Left ventricle myocardium inferior (tissue), 1 donor: Measurements from ENCODE around the gene CTCF. TPM values are rescaled to one million over a fixed set of nuclear protein-coding genes. Genes with fewer than 3 reads are reported as not detected.

Experiments used
- DNase-seq: peaks from one replicate; pipeline ENCODE4 v3.0.0-alpha.2; 2020
- H3K27ac ChIP-seq: fragments of 200-600 bp; replicated peaks from 2 replicates; pipeline ENCODE4 v1.8.0; 2021
- H3K27me3 ChIP-seq: fragments of 200-600 bp; 2 replicates; pipeline ENCODE4 v1.8.0; 2021; ENCODE audit warnings: low read depth
- H3K36me3 ChIP-seq: fragments of 200-600 bp; 2 replicates; pipeline ENCODE4 v1.8.0; 2021
- H3K4me1 ChIP-seq: fragments of 200-600 bp; 2 replicates; pipeline ENCODE4 v1.8.0; 2021
- H3K4me3 ChIP-seq: fragments of 200-600 bp; 2 replicates; pipeline ENCODE4 v1.8.0; 2021; ENCODE audit warnings: mild to moderate bottlenecking, moderate library complexity
- H3K9me3 ChIP-seq: fragments of 200-600 bp; replicated peaks from 2 replicates; pipeline ENCODE4 v1.8.0; 2021
- CTCF ChIP-seq: fragments of 200-600 bp; IDR thresholded peaks from 2 replicates; pipeline ENCODE4 v1.8.0; 2021; ENCODE audit warnings: antibody characterized with exemption, mild to moderate bottlenecking, borderline replicate concordance
- intact Hi-C: fragments of 100-400 bp; cut with micrococcal nuclease; formaldehyde crosslinking; loops from one replicate; pipeline ENCODE4 v1.11.0; 2022
- total RNA-seq: library from RNA; stranded (reverse); fragmentation: NEBNext Ultra II Directional; extraction: Animal tissue kit (Norgen Biotek cat#: 25700); gene quantifications from one replicate; pipeline ENCODE4 v1.2.1, GENCODE V29; 2021
- donor health status: DM: no; HTN: yes; CAD: no; lungs with severe emphysema.

Gene CTCF
- total RNA-seq, 1 donor from 2014 or later: 26.1 TPM

- intact Hi-C loops: no loop called here
- peaks cover 40% of the 10 kb centered on the region for H3K4me1 ChIP-seq
Observed at GRCh38 chr16:67667817-67668494, 105.6 kb downstream of the CTCF start.

GRCh38 chr16:67668495-67669157 is 106.3 kb downstream of the CTCF start:
- DNase-seq: no peak
- Histone ChIP-seq H3K36me3 (no peaks in the 10 kb centered on the region), H3K4me3 (no peak overlapping the region), H3K27ac (peak overlapping the region; percentile 89), H3K4me1 (peaks cover 47% of the 10 kb centered on the region), H3K9me3 (no peaks in the 10 kb centered on the region), H3K27me3 (no peaks in the 10 kb centered on the region)
- intact Hi-C loops: no loop called here
- no peak for TF ChIP-seq CTCF

More at GRCh38 chr16:67667817-67668494, 105.6 kb downstream of the CTCF start:
- peak; percentile 89 for TF ChIP-seq CTCF
- peak; percentile 82 for DNase-seq
- Histone ChIP-seq H3K27me3 (no peaks in the 10 kb centered on the region), H3K27ac (peak overlapping the region; percentile 89), H3K36me3 (peaks cover 6% of the 10 kb centered on the region), H3K9me3 (no peaks in the 10 kb centered on the region), H3K4me3 (peak overlapping the region; percentile 78)

- Histone ChIP-seq H3K27ac (no peak overlapping the region), H3K27me3 (no peaks in the 10 kb centered on the region), H3K4me3 (no peak overlapping the region), H3K4me1 (peaks cover 57% of the 10 kb centered on the region), H3K36me3 (no peaks in the 10 kb centered on the region), H3K9me3 (no peaks in the 10 kb centered on the region)
- intact Hi-C loops: loop anchor here (10.0 kb wide), 1 partner anchor 135 kb away; the partner anchor contains the start of genes RANBP10 and TSNAXIP1
- TF ChIP-seq CTCF: no peak
- DNase-seq: no peak
Observed at GRCh38 chr16:67669499-67670101, 107.3 kb downstream of the CTCF start.

GRCh38 chr16:67672306-67672705 is 110.0 kb downstream of the CTCF start:
- Histone ChIP-seq H3K27ac (peak overlapping the region; percentile 87), H3K27me3 (no peaks in the 10 kb centered on the region), H3K36me3 (no peaks in the 10 kb centered on the region), H3K4me1 (peaks cover 44% of the 10 kb centered on the region), H3K9me3 (no peaks in the 10 kb centered on the region), H3K4me3 (no peak overlapping the region)
- TF ChIP-seq CTCF: no peak
- no peak for DNase-seq
- intact Hi-C loops: loop anchor here (10.0 kb wide), 1 partner anchor 132 kb away; the partner anchor contains the start of genes RANBP10 and TSNAXIP1

- H3K27me3 ChIP-seq: no peaks in the 10 kb centered on the region
- peaks cover 37% of the 10 kb centered on the region for H3K4me1 ChIP-seq
- H3K27ac ChIP-seq: peak overlapping the region; percentile 87
- no peaks in the 10 kb centered on the region for H3K36me3 ChIP-seq
- TF ChIP-seq CTCF: peak; percentile 81
- intact Hi-C loops: loop anchor here (10.0 kb wide), 1 partner anchor 132 kb away; the partner anchor contains the start of genes RANBP10 and TSNAXIP1
- DNase-seq: peak; percentile 65
- no peaks in the 10 kb centered on the region for H3K9me3 ChIP-seq
- H3K4me3 ChIP-seq: peak overlapping the region; percentile 23
Observed at GRCh38 chr16:67672739-67673662, 110.7 kb downstream of the CTCF start.
